H1 (cell line): Measurements from ENCODE around the gene FAF2. TPM values are rescaled to one million over a fixed set of nuclear protein-coding genes. Genes with fewer than 3 reads are reported as not detected.

Experiments used
- BACH1 ChIP-seq: IDR thresholded peaks from 2 replicates; pipeline ENCODE4 v1.6.1; 2012; ENCODE audit warnings: low read length, improper control_type of control experiment
- CBX5 ChIP-seq: fragments of 300-800, 300-1000 bp; sonication (generic); IDR thresholded peaks from 2 replicates; pipeline ENCODE4 v1.7.1; 2016; ENCODE audit warnings: antibody characterized with exemption, low read length, low read depth
- CBX8 ChIP-seq: fragments of 300-800, 300-1000 bp; sonication (generic); IDR thresholded peaks from 2 replicates; pipeline ENCODE4 v1.7.1; 2016; ENCODE audit warnings: low read depth, low read length, borderline replicate concordance
- CHD1 ChIP-seq: IDR thresholded peaks from 2 replicates; pipeline ENCODE4 v1.6.1; 2012; ENCODE audit warnings: low read depth, low read length, improper control_type of control experiment
- CHD2 ChIP-seq: IDR thresholded peaks from 2 replicates; pipeline ENCODE4 v1.6.1; 2012; ENCODE audit warnings: low read length, improper control_type of control experiment
- EGR1 ChIP-seq: IDR thresholded peaks from 2 replicates; pipeline ENCODE4 v1.6.1; 2011; ENCODE audit warnings: low read depth, low read length, borderline replicate concordance
- FOSL1 ChIP-seq: IDR thresholded peaks from 2 replicates; pipeline ENCODE4 v1.6.1; 2011; ENCODE audit warnings: mild to moderate bottlenecking, low read depth, low read length, moderate library complexity; ENCODE audit not compliant: insufficient read depth
- GABPA ChIP-seq: IDR thresholded peaks from 2 replicates; pipeline ENCODE4 v1.6.1; 2011; ENCODE audit warnings: mild to moderate bottlenecking, low read length, moderate library complexity, borderline replicate concordance; ENCODE audit not compliant: insufficient read depth
- HDAC2 ChIP-seq, 2 experiments: fragments of 300-600 bp in 1 of 2; sonication (generic) in 1 of 2; IDR thresholded peaks; 2 replicates each; pipeline ENCODE4 v1.6.1; 2011 to 2012; ENCODE audit warnings: low read depth in 2 of 2, low read length in 2 of 2, mild to moderate bottlenecking in 2 of 2, moderate library complexity in 2 of 2, borderline replicate concordance in 1 of 2, inconsistent platforms in 1 of 2
- KDM4A ChIP-seq: IDR thresholded peaks from one replicate; pipeline ENCODE4 v1.7.1; 2012; ENCODE audit warnings: low read depth, mild to moderate bottlenecking, moderate library complexity, low read length, inconsistent platforms; ENCODE audit not compliant: severe bottlenecking
- MAFK ChIP-seq: IDR thresholded peaks from 2 replicates; pipeline ENCODE4 v1.6.1; 2012; ENCODE audit warnings: low read depth, mild to moderate bottlenecking, improper control_type of control experiment, low read length
- NRF1 ChIP-seq: IDR thresholded peaks from 2 replicates; pipeline ENCODE4 v1.6.1; 2011; ENCODE audit warnings: mild to moderate bottlenecking, low read depth, low read length, improper control_type of control experiment
- POLR2A ChIP-seq, 2 experiments: IDR thresholded peaks; 1 replicate in 1 of 2; 2 replicates in 1 of 2; pipeline ENCODE4 v1.6.1; 2011; ENCODE audit warnings: low read depth in 2 of 2, low read length in 2 of 2, mild to moderate bottlenecking in 2 of 2; ENCODE audit errors: control extremely low read depth in 1 of 2
- RBBP5 ChIP-seq: IDR thresholded peaks from 2 replicates; pipeline ENCODE4 v1.7.1; 2012; ENCODE audit warnings: low read depth, mild to moderate bottlenecking, inconsistent platforms, low read length, moderate library complexity, borderline replicate concordance
- SIRT6 ChIP-seq: IDR thresholded peaks from one replicate; pipeline ENCODE4 v1.7.1; 2012; ENCODE audit warnings: low read length, inconsistent platforms
- SP1 ChIP-seq: IDR thresholded peaks from 2 replicates; pipeline ENCODE4 v1.6.1; 2011; ENCODE audit warnings: low read depth, low read length
- SRF ChIP-seq: IDR thresholded peaks from 2 replicates; pipeline ENCODE4 v1.6.1; 2011; ENCODE audit warnings: mild to moderate bottlenecking, low read depth, low read length, moderate library complexity
- TCF12 ChIP-seq: IDR thresholded peaks from 2 replicates; pipeline ENCODE4 v1.6.1; 2011; ENCODE audit warnings: low read depth, mild to moderate bottlenecking, low read length
- YY1 ChIP-seq: IDR thresholded peaks from 2 replicates; pipeline ENCODE4 v1.6.1; 2011; ENCODE audit warnings: low read depth, mild to moderate bottlenecking, low read length
- ZNF274 ChIP-seq: IDR thresholded peaks from 2 replicates; pipeline ENCODE4 v1.7.0; 2012; ENCODE audit warnings: low read length, borderline replicate concordance; ENCODE audit errors: extremely low read depth
- polyA plus RNA-seq, 7 experiments: library from polyadenylated mRNA; depleted of rRNA in 3 of 7; stranded (reverse) in 5 of 7; unstranded in 2 of 7; fragments of >200 nt in 5 of 7; fragments of 200-250 nt in 2 of 7; gene quantifications; 1 replicate in 5 of 7; 2 replicates in 1 of 7; 4 replicates in 1 of 7; pipeline versions ENCODE4 v1.2.1 to v1.2.3, GENCODE V29; 2011 to 2013; ENCODE audit warnings: missing spikeins in 2 of 7, mixed read lengths in 2 of 7
- total RNA-seq: library from RNA; stranded (reverse); fragmentation: NEBNext Ultra II Directional; extraction: Animal tissue kit (Norgen Biotek cat#: 25700); gene quantifications from 2 replicates; pipeline ENCODE4 v1.2.1, GENCODE V29; 2021
- TF ChIP-seq, protein P1 (sequence below): IDR thresholded peaks from 2 replicates; pipeline ENCODE4 v1.6.1; 2012; ENCODE audit warnings: inconsistent platforms
- TF ChIP-seq, protein P2 (sequence below): IDR thresholded peaks from 2 replicates; pipeline ENCODE4 v1.6.1; 2012; ENCODE audit warnings: low read length, inconsistent platforms

The FAF2 gene
- total and polyA plus RNA-seq, 2 of the 8 experiments (the other 6 are each of a cell fraction or from before 2014, with no cell fraction given) = 20.8 to 35.8 TPM

DNA sequence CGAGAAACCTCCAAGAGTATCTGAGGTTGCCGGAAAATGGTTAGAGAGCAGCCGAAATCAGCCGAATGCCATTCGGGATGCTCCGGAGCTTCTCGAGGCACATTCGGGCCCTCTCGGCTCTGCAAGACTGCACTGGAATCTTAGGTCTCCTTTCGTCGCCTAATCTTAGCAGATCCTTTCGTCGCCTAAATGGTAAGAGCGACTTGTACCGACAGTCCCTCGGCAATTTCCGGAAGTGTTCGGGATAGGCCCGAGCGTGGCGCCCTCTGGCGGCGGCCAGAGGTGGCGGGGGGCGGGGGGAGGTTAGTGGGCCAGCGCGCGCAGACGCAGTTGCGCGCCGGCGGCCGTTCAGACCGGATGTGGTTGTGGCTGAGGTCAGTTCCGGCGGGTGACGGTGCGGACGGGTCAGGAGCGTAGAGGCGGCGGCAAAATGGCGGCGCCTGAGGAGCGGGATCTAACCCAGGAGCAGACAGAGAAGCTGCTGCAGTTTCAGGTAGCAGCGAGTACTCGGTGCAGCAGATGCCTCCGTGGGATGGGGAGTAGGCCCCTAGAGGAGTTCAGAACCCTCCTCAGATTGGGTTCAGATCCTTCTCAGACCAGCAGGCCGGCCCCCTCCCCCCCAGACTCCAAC, at the start of gene FAF2 (continued):
- no peak for TF ChIP-seq EGR1
- TF ChIP-seq HDAC2 (IDR thresholded peaks at IDR 0.05; ENCODE audit: borderline replicate concordance in 1 of 2, low read depth in 2 of 2, low read length in 2 of 2) = no peak; a peak in 1 of 4 replicates
- peak; percentile 92 to 93 for TF ChIP-seq POLR2A (IDR thresholded peaks at IDR 0.05; ENCODE audit: control extremely low read depth in 1 of 2, low read depth in 2 of 2, low read length in 2 of 2)
- TF ChIP-seq, protein P1, sequence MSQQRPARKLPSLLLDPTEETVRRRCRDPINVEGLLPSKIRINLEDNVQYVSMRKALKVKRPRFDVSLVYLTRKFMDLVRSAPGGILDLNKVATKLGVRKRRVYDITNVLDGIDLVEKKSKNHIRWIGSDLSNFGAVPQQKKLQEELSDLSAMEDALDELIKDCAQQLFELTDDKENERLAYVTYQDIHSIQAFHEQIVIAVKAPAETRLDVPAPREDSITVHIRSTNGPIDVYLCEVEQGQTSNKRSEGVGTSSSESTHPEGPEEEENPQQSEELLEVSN = no peak
- no peak for TF ChIP-seq CBX8
- no peak for TF ChIP-seq TCF12
- TF ChIP-seq SP1 = no peak
- TF ChIP-seq NRF1 = peak; percentile 69
- no peak for TF ChIP-seq SRF
- TF ChIP-seq CBX5 = no peak
- no peak for TF ChIP-seq BACH1
- 0 out of 2 replicates have a peak, but pooled peaks have one; percentile 29 for TF ChIP-seq CHD1
- TF ChIP-seq GABPA = peak; percentile 88
- TF ChIP-seq RBBP5 = peak; percentile 25; the same call in 1 of the 2 replicates
- 0 out of 2 replicates have a peak, but pooled peaks have one; percentile 31 for TF ChIP-seq FOSL1
- TF ChIP-seq MAFK = no peak
- TF ChIP-seq SIRT6 = no peak
- TF ChIP-seq KDM4A = no peak
- TF ChIP-seq, protein P2, sequence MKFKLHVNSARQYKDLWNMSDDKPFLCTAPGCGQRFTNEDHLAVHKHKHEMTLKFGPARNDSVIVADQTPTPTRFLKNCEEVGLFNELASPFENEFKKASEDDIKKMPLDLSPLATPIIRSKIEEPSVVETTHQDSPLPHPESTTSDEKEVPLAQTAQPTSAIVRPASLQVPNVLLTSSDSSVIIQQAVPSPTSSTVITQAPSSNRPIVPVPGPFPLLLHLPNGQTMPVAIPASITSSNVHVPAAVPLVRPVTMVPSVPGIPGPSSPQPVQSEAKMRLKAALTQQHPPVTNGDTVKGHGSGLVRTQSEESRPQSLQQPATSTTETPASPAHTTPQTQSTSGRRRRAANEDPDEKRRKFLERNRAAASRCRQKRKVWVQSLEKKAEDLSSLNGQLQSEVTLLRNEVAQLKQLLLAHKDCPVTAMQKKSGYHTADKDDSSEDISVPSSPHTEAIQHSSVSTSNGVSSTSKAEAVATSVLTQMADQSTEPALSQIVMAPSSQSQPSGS = no peak
- TF ChIP-seq CHD2 = no peak
- TF ChIP-seq YY1 = peak; percentile 98
- no peak for TF ChIP-seq ZNF274
